ENCODE results near the gene SLC2A9. TPM values are rescaled to one million over a fixed set of nuclear protein-coding genes. Genes with fewer than 3 reads are reported as not detected.

The SLC2A9 gene
- total RNA-seq: 1 to 10 TPM in 1 of 2 donors, under 1 TPM in 1; 0.95 to 1.9 TPM
- not detected for polyA plus RNA-seq (2013, experiment 1 of 2)
- polyA plus RNA-seq (2013, experiment 2 of 2): not detected
- long read RNA-seq, experiment 1: 0 reads
- long read RNA-seq, experiment 2, partial matches to known transcripts: 0 of 2 reads
- long read RNA-seq, experiment 2, other reads (novel, unspliced or antisense): 2 of 2 reads
- long read RNA-seq, experiment 3, partial matches to known transcripts: 0 of 3 reads
- long read RNA-seq, experiment 3, other reads (novel, unspliced or antisense): 3 of 3 reads
- long read RNA-seq, experiment 4: 0 reads

- no peaks in the 10 kb centered on the region for H3K9me3 Mint-ChIP-seq
- no peak within 1 kb of the TSS for H3K27ac ChIP-seq (ENCODE audit: low read depth, low read length)
- H3K4me1 ChIP-seq (ENCODE audit: control insufficient read depth, insufficient read depth, low read length): no peaks in the 10 kb centered on the region
- peak; percentile 39 for DNase-seq
- no peak for TF ChIP-seq CTCF (conservative IDR thresholded peaks at IDR 0.05)
- H3K36me3 Mint-ChIP-seq (ENCODE audit: low read depth): no peaks in the 10 kb centered on the region
- H3K9ac ChIP-seq (ENCODE audit: extremely low read depth, low read length, poor library complexity, severe bottlenecking): no peak within 1 kb of the TSS
- 85 to 89% methylated on average over 7 to 17 of the region's 17 CpGs for WGBS, 2 experiments (ENCODE audit: insufficient coverage in 1 of 2, insufficient read length in 1 of 2)
- H3K4me3 ChIP-seq (ENCODE audit: low read length): no peak within 1 kb of the TSS
- H3K27me3 ChIP-seq (ENCODE audit: control insufficient read depth, insufficient read depth, low read length, poor library complexity, severe bottlenecking): no peaks in the 10 kb centered on the region
- no peak within 1 kb of the TSS for H3K27ac Mint-ChIP-seq
- peaks cover 33% of the 10 kb centered on the region for H3K27me3 Mint-ChIP-seq (ENCODE audit: insufficient read depth)
- H3K9me3 ChIP-seq (ENCODE audit: control insufficient read depth, low read length): no peaks in the 10 kb centered on the region
- peaks cover 3% of the 10 kb centered on the region for H3K4me1 Mint-ChIP-seq
- H3K4me3 Mint-ChIP-seq: no peak within 1 kb of the TSS
- no peaks in the 10 kb centered on the region for H3K36me3 ChIP-seq (ENCODE audit: control insufficient read depth, insufficient read depth, low read length)
Measured at GRCh38 chr4:10020871-10021652, at the start of gene SLC2A9. TSS of gene SLC2A9 (minus strand) at chr4:10021497. CDS start at chr4:10021429, 68 bp downstream.

- H3K27ac Mint-ChIP-seq: no peak overlapping the region
- H3K36me3 Mint-ChIP-seq (ENCODE audit: low read depth): peaks cover 20% of the 10 kb centered on the region
- peaks cover 2% of the 10 kb centered on the region for H3K4me1 ChIP-seq (ENCODE audit: control insufficient read depth, insufficient read depth, low read length)
- no peak for TF ChIP-seq CTCF (conservative IDR thresholded peaks at IDR 0.05)
- H3K27me3 ChIP-seq (ENCODE audit: control insufficient read depth, insufficient read depth, low read length, poor library complexity, severe bottlenecking): no peaks in the 10 kb centered on the region
- peak; percentile 48 for DNase-seq
- no peak overlapping the region for H3K9ac ChIP-seq (ENCODE audit: extremely low read depth, low read length, poor library complexity, severe bottlenecking)
- no peak overlapping the region for H3K27ac ChIP-seq (ENCODE audit: low read depth, low read length)
- no peaks in the 10 kb centered on the region for H3K9me3 Mint-ChIP-seq
- no peak overlapping the region for H3K4me3 ChIP-seq (ENCODE audit: low read length)
- no peaks in the 10 kb centered on the region for H3K9me3 ChIP-seq (ENCODE audit: control insufficient read depth, low read length)
- H3K4me1 Mint-ChIP-seq: peaks cover 11% of the 10 kb centered on the region
- H3K27me3 Mint-ChIP-seq (ENCODE audit: insufficient read depth): no peaks in the 10 kb centered on the region
- H3K4me3 Mint-ChIP-seq: no peak overlapping the region
- peaks cover 63% of the 10 kb centered on the region for H3K36me3 ChIP-seq (ENCODE audit: control insufficient read depth, insufficient read depth, low read length)
- WGBS, 2 experiments (ENCODE audit: insufficient coverage in 1 of 2, insufficient read length in 1 of 2): 90 to 95% methylated on average over 7 to 12 of the region's 12 CpGs
Measured at GRCh38 chr4:10069075-10069642, 47.9 kb upstream of the SLC2A9 start.

GRCh38 chr4:10066670-10067651 is 45.7 kb upstream of the SLC2A9 start:
- no peaks in the 10 kb centered on the region for H3K27me3 Mint-ChIP-seq (ENCODE audit: insufficient read depth)
- no peak overlapping the region for H3K4me3 Mint-ChIP-seq
- H3K9me3 ChIP-seq (ENCODE audit: control insufficient read depth, low read length): no peaks in the 10 kb centered on the region
- H3K9me3 Mint-ChIP-seq: no peaks in the 10 kb centered on the region
- H3K4me1 Mint-ChIP-seq: peaks cover 27% of the 10 kb centered on the region
- peak; percentile 33 for DNase-seq
- H3K36me3 Mint-ChIP-seq (ENCODE audit: low read depth): peaks cover 5% of the 10 kb centered on the region
- H3K36me3 ChIP-seq (ENCODE audit: control insufficient read depth, insufficient read depth, low read length): peaks cover 42% of the 10 kb centered on the region
- no peaks in the 10 kb centered on the region for H3K27me3 ChIP-seq (ENCODE audit: control insufficient read depth, insufficient read depth, low read length, poor library complexity, severe bottlenecking)
- 93 to 94% methylated on average over 13 to 15 of the region's 15 CpGs for WGBS, 2 experiments (ENCODE audit: insufficient coverage in 1 of 2, insufficient read length in 1 of 2)
- no peak overlapping the region for H3K27ac ChIP-seq (ENCODE audit: low read depth, low read length)
- H3K27ac Mint-ChIP-seq: no peak overlapping the region
- no peak overlapping the region for H3K4me3 ChIP-seq (ENCODE audit: low read length)
- TF ChIP-seq CTCF (conservative IDR thresholded peaks at IDR 0.05): no peak
- peaks cover 18% of the 10 kb centered on the region for H3K4me1 ChIP-seq (ENCODE audit: control insufficient read depth, insufficient read depth, low read length)
- no peak overlapping the region for H3K9ac ChIP-seq (ENCODE audit: extremely low read depth, low read length, poor library complexity, severe bottlenecking)

All from endodermal cell (in vitro differentiated cells).